HCT116 (cell line): ENCODE data around the gene ELF5. TPM values are rescaled to one million over a fixed set of nuclear protein-coding genes. Genes with fewer than 3 reads are reported as not detected.

Source experiments
- ATAC-seq: fragments of 200-7000 bp; cut with Tn5 transposase; 2 replicates; pipeline ENCODE4 v1.9.1; 2020; ENCODE audit warnings: mild to moderate bottlenecking, moderate library complexity
- BruUV-seq: library from RNA; stranded (reverse); fragments of 400-500 nt; replicated peaks from 2 replicates; lab custom pipeline; 2021; lab: Mats Ljungman, UMichigan
- CTCF ChIA-PET: fragments of 300-600 bp; sonication (Branson Sonifier 250); formaldehyde crosslinking; loops from one replicate; lab custom pipeline; 2021; ENCODE audit warnings: antibody characterized with exemption; lab: Charles Lee
- POLR2A ChIA-PET: fragments of 300-600, 350-600 bp; sonication (Branson Sonifier 250); formaldehyde crosslinking; loops from one replicate; lab custom pipeline; 2021; ENCODE audit warnings: antibody characterized with exemption; lab: Charles Lee
- RAD21 ChIA-PET, 2 experiments: fragments of 300-600 bp; sonication (Branson Sonifier 250); formaldehyde crosslinking; loops; one replicate each; lab custom pipeline; 2023; ENCODE audit warnings: low total read pairs in 2 of 2; ENCODE audit not compliant: uncharacterized antibody in 2 of 2, unreplicated experiment in 2 of 2, low non-redundant PET in 1 of 2; lab: Charles Lee
- DNase-seq: peaks from one replicate; pipeline ENCODE4 v3.0.0-alpha.2; 2010; ENCODE audit warnings: low read depth, low spot score
- H2AFZ ChIP-seq: fragments of 200-600 bp; shearing (Covaris generic), sonication (generic); 2 replicates; pipeline ENCODE4 v1.6.1; 2017; ENCODE audit warnings: low read depth, mixed run types, mixed read lengths, antibody characterized with exemption, low read length; ENCODE audit not compliant: poor library complexity, severe bottlenecking
- H3K27ac ChIP-seq: 2 replicates; pipeline ENCODE4 v1.5.1; 2012; ENCODE audit warnings: low read depth, low read length
- H3K27me3 ChIP-seq: fragments of 200-600 bp; sonication (generic); 2 replicates; pipeline ENCODE4 v1.6.1; 2016; ENCODE audit warnings: mixed run types, low read length, mixed read lengths; ENCODE audit not compliant: insufficient read depth
- H3K36me3 ChIP-seq, 2 experiments: fragments of 200-500 bp in 1 of 2; fragments of 200-600 bp in 1 of 2; sonication (Bioruptor generic) in 1 of 2; sonication (generic) in 1 of 2; 2 replicates each; pipeline versions ENCODE4 v1.5.1 to v1.6.1; 2014 to 2016; ENCODE audit warnings: low read length in 2 of 2, inconsistent platforms in 1 of 2, mixed read lengths in 1 of 2, mixed run types in 1 of 2; ENCODE audit not compliant: insufficient read depth in 2 of 2, control insufficient read depth in 1 of 2
- H3K4me1 ChIP-seq, 2 experiments: fragments of 200-600 bp in 1 of 2; sonication (generic) in 1 of 2; 2 replicates each; pipeline versions ENCODE4 v1.5.1 to v1.6.1; 2012 to 2017; ENCODE audit warnings: low read length in 2 of 2, inconsistent platforms in 1 of 2, mild to moderate bottlenecking in 1 of 2, mixed read lengths in 1 of 2, mixed run types in 1 of 2, moderate library complexity in 1 of 2; ENCODE audit not compliant: insufficient read depth in 2 of 2, control insufficient read depth in 1 of 2
- H3K4me2 ChIP-seq: fragments of 200-600 bp; sonication (generic); 2 replicates; pipeline ENCODE4 v1.6.1; 2017; ENCODE audit warnings: mixed run types, low read length, mixed read lengths
- H3K4me3 ChIP-seq, 2 experiments: fragments of 200-600 bp in 1 of 2; sonication (generic) in 1 of 2; replicated peaks in 1 of 2; 2 replicates each; pipeline ENCODE4 v1.5.1; 2011 to 2016; ENCODE audit warnings: low read length in 2 of 2, control low read depth in 1 of 2, low read depth in 1 of 2, mild to moderate bottlenecking in 1 of 2, mixed read lengths in 1 of 2, mixed run types in 1 of 2
- H3K79me2 ChIP-seq: fragments of 200-600 bp; sonication (generic); 2 replicates; pipeline ENCODE4 v1.6.1; 2017; ENCODE audit warnings: mild to moderate bottlenecking, mixed run types, low read length, moderate library complexity, mixed read lengths; ENCODE audit not compliant: insufficient read depth
- H3K9ac ChIP-seq: fragments of 200-600 bp; sonication (generic); 2 replicates; pipeline ENCODE4 v1.6.1; 2016; ENCODE audit warnings: low read length, mixed read lengths
- H3K9me2 ChIP-seq: fragments of 200-600 bp; sonication (generic), shearing (Covaris generic); 2 replicates; pipeline ENCODE4 v1.6.1; 2017; ENCODE audit warnings: mixed run types, mild to moderate bottlenecking, moderate library complexity; ENCODE audit not compliant: insufficient read depth
- H3K9me3 ChIP-seq, 2 experiments: fragments of 200-500 bp in 1 of 2; fragments of 200-600 bp in 1 of 2; sonication (Bioruptor generic) in 1 of 2; sonication (generic) in 1 of 2; 2 replicates each; pipeline ENCODE4 v1.6.1; 2014 to 2017; ENCODE audit warnings: low read length in 2 of 2, mixed read lengths in 2 of 2, inconsistent platforms in 1 of 2, low read depth in 1 of 2, mild to moderate bottlenecking in 1 of 2, mixed run types in 1 of 2, moderate library complexity in 1 of 2; ENCODE audit not compliant: control insufficient read depth in 1 of 2, insufficient read depth in 1 of 2
- H4K20me1 ChIP-seq: fragments of 200-600 bp; sonication (generic), shearing (Covaris generic); 2 replicates; pipeline ENCODE4 v1.6.1; 2017; ENCODE audit warnings: mixed run types, mild to moderate bottlenecking, moderate library complexity; ENCODE audit not compliant: insufficient read depth
- ATF3 ChIP-seq: IDR thresholded peaks from 2 replicates; pipeline ENCODE4 v1.6.1; 2012
- CBX3 ChIP-seq: IDR thresholded peaks from 2 replicates; pipeline ENCODE4 v1.6.1; 2012; ENCODE audit warnings: low read depth
- CTCF ChIP-seq, 3 experiments: fragments of 200-600 bp in 1 of 3; sonication (generic) in 1 of 3; IDR thresholded peaks in 2 of 3; conservative IDR thresholded peaks in 1 of 3; 2 replicates each; pipeline ENCODE4 v1.5.1; 2012 to 2017; ENCODE audit warnings: low read depth in 2 of 3, low read length in 2 of 3, antibody characterized with exemption in 1 of 3, borderline replicate concordance in 1 of 3, control low read depth in 1 of 3, mild to moderate bottlenecking in 1 of 3, mixed read lengths in 1 of 3, mixed run types in 1 of 3, moderate library complexity in 1 of 3; ENCODE audit not compliant: insufficient read depth in 1 of 3
- ELF1 ChIP-seq: IDR thresholded peaks from 2 replicates; pipeline ENCODE4 v1.6.1; 2012; ENCODE audit warnings: low read depth, borderline replicate concordance
- EZH2 ChIP-seq: fragments of 200-600 bp; sonication (generic); IDR thresholded peaks from 2 replicates; pipeline ENCODE4 v1.6.1; 2017; ENCODE audit warnings: antibody characterized with exemption, mixed run types
- EZH2phosphoT487 ChIP-seq: fragments of 200-600 bp; IDR thresholded peaks from 2 replicates; pipeline ENCODE4 v1.6.1; 2018; ENCODE audit warnings: antibody characterized with exemption, borderline replicate concordance
- FOSL1 ChIP-seq: IDR thresholded peaks from 2 replicates; pipeline ENCODE4 v1.6.1; 2012; ENCODE audit warnings: low read depth
- JUND ChIP-seq: IDR thresholded peaks from 2 replicates; pipeline ENCODE4 v1.6.1; 2012
- MAX ChIP-seq: IDR thresholded peaks from 2 replicates; pipeline ENCODE4 v1.6.1; 2012
- POLR2A ChIP-seq: IDR thresholded peaks from 2 replicates; pipeline ENCODE4 v1.7.0; 2011; ENCODE audit warnings: borderline replicate concordance; ENCODE audit not compliant: insufficient read depth, insufficient read length; ENCODE audit errors: extremely low read depth
- POLR2AphosphoS5 ChIP-seq: IDR thresholded peaks from 2 replicates; pipeline ENCODE4 v1.6.1; 2011; ENCODE audit warnings: mild to moderate bottlenecking, low read depth, low read length, moderate library complexity
- RAD21 ChIP-seq: IDR thresholded peaks from 2 replicates; pipeline ENCODE4 v1.6.1; 2012; ENCODE audit warnings: low read depth, mild to moderate bottlenecking
- REST ChIP-seq: IDR thresholded peaks from 2 replicates; pipeline ENCODE4 v1.6.1; 2012; ENCODE audit warnings: low read depth
- SIN3A ChIP-seq: IDR thresholded peaks from 2 replicates; pipeline ENCODE4 v1.6.1; 2012; ENCODE audit warnings: low read depth
- SRF ChIP-seq: IDR thresholded peaks from 2 replicates; pipeline ENCODE4 v1.6.1; 2012; ENCODE audit warnings: low read depth
- YY1 ChIP-seq: IDR thresholded peaks from 2 replicates; pipeline ENCODE4 v1.6.1; 2011; ENCODE audit warnings: low read length, low read depth, moderate library complexity, mild to moderate bottlenecking; ENCODE audit not compliant: insufficient replicate concordance; ENCODE audit errors: extremely low read depth
- ZBTB33 ChIP-seq: IDR thresholded peaks from 2 replicates; pipeline ENCODE4 v1.6.1; 2011; ENCODE audit warnings: mild to moderate bottlenecking, low read length, moderate library complexity; ENCODE audit not compliant: insufficient replicate concordance; ENCODE audit errors: extremely low read depth
- ZFX ChIP-seq: fragments of 450-650 bp; IDR thresholded peaks from 2 replicates; pipeline ENCODE4 v1.6.1; 2017
- intact Hi-C: fragments of 100-400 bp; cut with micrococcal nuclease; formaldehyde crosslinking; loops from 2 replicates; pipeline ENCODE4 v1.10.0; 2022
- total RNA-seq: library from RNA; stranded (reverse); gene quantifications from one replicate; pipeline ENCODE4 v1.2.1, GENCODE V29; 2021; ENCODE audit not compliant: unreplicated experiment

ELF5 gene
- total RNA-seq, 1 experiment from 2014 or later = 0.32 TPM

- H3K27ac ChIP-seq = no peak overlapping the region
- no peak for DNase-seq
- H3K79me2 ChIP-seq = no peaks in the 10 kb centered on the region
- H3K4me2 ChIP-seq = no peak overlapping the region
- CTCF ChIA-PET = no interaction called here
- H3K9me2 ChIP-seq = no peaks in the 10 kb centered on the region
- BruUV-seq = no TSS peak
- POLR2A ChIA-PET = interaction anchor here (1.8 kb wide), 1 partner anchor 11 kb away, joined by 5 read pairs; no protein-coding TSS in a partner anchor
- ATAC-seq = no peak
- H3K27me3 ChIP-seq = no peaks in the 10 kb centered on the region
- H3K4me3 ChIP-seq = no peak overlapping the region
- H3K9me3 ChIP-seq = no peaks in the 10 kb centered on the region
- no peak overlapping the region for H3K9ac ChIP-seq
- TF ChIP-seq POLR2A = no peak
- no peak for TF ChIP-seq ZFX
- TF ChIP-seq RAD21 = no peak
- no peak for TF ChIP-seq ATF3
- no peak for TF ChIP-seq CTCF (IDR thresholded peaks at IDR 0.05 in 2 of 3, conservative IDR thresholded peaks at IDR 0.05 in 1 of 3; ENCODE audit: borderline replicate concordance in 1 of 3, insufficient read depth in 1 of 3, low read depth in 2 of 3, low read length in 2 of 3)
- TF ChIP-seq EZH2 = no peak
- TF ChIP-seq SRF = no peak
- no peak for TF ChIP-seq ZBTB33
- TF ChIP-seq JUND = no peak
- no peak for TF ChIP-seq YY1
- TF ChIP-seq FOSL1 = no peak
- no peak for TF ChIP-seq CBX3
- no peak for TF ChIP-seq SIN3A
- TF ChIP-seq ELF1 = no peak
- TF ChIP-seq EZH2phosphoT487 = no peak
- TF ChIP-seq MAX = no peak
- no peak for TF ChIP-seq REST
- TF ChIP-seq POLR2AphosphoS5 = no peak
- no peaks in the 10 kb centered on the region for H4K20me1 ChIP-seq
- no peak overlapping the region for H2AFZ ChIP-seq
- RAD21 ChIA-PET = no interaction called here
- intact Hi-C loops = no loop called here
- peaks cover 6 to 9% of the 10 kb centered on the region in 2 experiments for H3K4me1 ChIP-seq
- H3K36me3 ChIP-seq = no peaks in the 10 kb centered on the region
Observed at GRCh38 chr11:34507156-34507555, 6.4 kb downstream of the ELF5 start.
